Measurements from ENCODE around the gene UFL1.

The UFL1 gene

GRCh38 chr6:96563853-96564252 lies 42.2 kb downstream of the UFL1 start:
- Histone ChIP-seq H4K20me1 (ENCODE audit: insufficient read depth, low read length) (no peaks in the 10 kb centered on the region), H2AFZ (ENCODE audit: low read length) (no peak overlapping the region), H3K4me3 (ENCODE audit: low read depth, low read length, poor library complexity, severe bottlenecking) (no peak overlapping the region), H3K9me2 (ENCODE audit: low read depth, low read length) (no peaks in the 10 kb centered on the region), H3K9ac (ENCODE audit: low read length) (no peak overlapping the region), H3K27me3 (ENCODE audit: insufficient read depth, low read length) (no peaks in the 10 kb centered on the region), H3K27ac (ENCODE audit: low read depth, low read length, poor library complexity, severe bottlenecking) (no peak overlapping the region), H3K9me3 (ENCODE audit: low read length) (no peaks in the 10 kb centered on the region), H3K4me2 (ENCODE audit: low read length) (no peak overlapping the region), H3K79me2 (ENCODE audit: insufficient read depth, low read length) (no peaks in the 10 kb centered on the region), H3F3A (ENCODE audit: insufficient read depth, low read length) (no peaks in the 10 kb centered on the region; the same call in 1 of the 2 replicates), H3K4me1 (ENCODE audit: insufficient read depth, low read length, severe bottlenecking) (peaks cover 7% of the 10 kb centered on the region), H3K36me3 (ENCODE audit: insufficient read depth, low read length) (no peaks in the 10 kb centered on the region)
- TF ChIP-seq CTCF (IDR thresholded peaks at IDR 0.05; ENCODE audit: low read length) (no peak), EZH2 (IDR thresholded peaks at IDR 0.05; ENCODE audit: borderline replicate concordance, low read length) (no peak)

- no peaks in the 10 kb centered on the region for H3F3A ChIP-seq (ENCODE audit: insufficient read depth, low read length)
- no peak overlapping the region for H2AFZ ChIP-seq (ENCODE audit: low read length)
- H3K36me3 ChIP-seq (ENCODE audit: insufficient read depth, low read length): no peaks in the 10 kb centered on the region; the same call in 1 of the 2 replicates
- TF ChIP-seq CTCF (IDR thresholded peaks at IDR 0.05; ENCODE audit: low read length): no peak
- no peak for TF ChIP-seq EZH2 (IDR thresholded peaks at IDR 0.05; ENCODE audit: borderline replicate concordance, low read length)
- H3K27me3 ChIP-seq (ENCODE audit: insufficient read depth, low read length): no peaks in the 10 kb centered on the region
- no peak overlapping the region for H3K27ac ChIP-seq (ENCODE audit: low read depth, low read length, poor library complexity, severe bottlenecking)
- no peak overlapping the region for H3K4me3 ChIP-seq (ENCODE audit: low read depth, low read length, poor library complexity, severe bottlenecking)
- no peaks in the 10 kb centered on the region for H4K20me1 ChIP-seq (ENCODE audit: insufficient read depth, low read length)
- H3K9me3 ChIP-seq (ENCODE audit: low read length): peaks cover 25% of the 10 kb centered on the region
- no peaks in the 10 kb centered on the region for H3K9me2 ChIP-seq (ENCODE audit: low read depth, low read length)
- no peaks in the 10 kb centered on the region for H3K79me2 ChIP-seq (ENCODE audit: insufficient read depth, low read length)
- H3K4me1 ChIP-seq (ENCODE audit: insufficient read depth, low read length, severe bottlenecking): no peaks in the 10 kb centered on the region
- no peak overlapping the region for H3K9ac ChIP-seq (ENCODE audit: low read length)
- H3K4me2 ChIP-seq (ENCODE audit: low read length): no peak overlapping the region
These were observed 48.4 kb downstream of the UFL1 start for GRCh38 chr6:96570053-96570452.

GRCh38 chr6:96571551-96571950 lies 49.9 kb downstream of the UFL1 start:
- Histone ChIP-seq H3K36me3 (ENCODE audit: insufficient read depth, low read length) (no peaks in the 10 kb centered on the region; the same call in 1 of the 2 replicates), H3K9me2 (ENCODE audit: low read depth, low read length) (no peaks in the 10 kb centered on the region), H2AFZ (ENCODE audit: low read length) (no peak overlapping the region), H3F3A (ENCODE audit: insufficient read depth, low read length) (no peaks in the 10 kb centered on the region), H3K4me1 (ENCODE audit: insufficient read depth, low read length, severe bottlenecking) (peaks cover under 1% of the 10 kb centered on the region), H3K9ac (ENCODE audit: low read length) (no peak overlapping the region), H3K27ac (ENCODE audit: low read depth, low read length, poor library complexity, severe bottlenecking) (no peak overlapping the region), H3K4me3 (ENCODE audit: low read depth, low read length, poor library complexity, severe bottlenecking) (no peak overlapping the region), H3K79me2 (ENCODE audit: insufficient read depth, low read length) (no peaks in the 10 kb centered on the region), H4K20me1 (ENCODE audit: insufficient read depth, low read length) (no peaks in the 10 kb centered on the region), H3K4me2 (ENCODE audit: low read length) (no peak overlapping the region), H3K27me3 (ENCODE audit: insufficient read depth, low read length) (no peaks in the 10 kb centered on the region), H3K9me3 (ENCODE audit: low read length) (peaks cover 25% of the 10 kb centered on the region)
- TF ChIP-seq CTCF (IDR thresholded peaks at IDR 0.05; ENCODE audit: low read length) (no peak), EZH2 (IDR thresholded peaks at IDR 0.05; ENCODE audit: borderline replicate concordance, low read length) (no peak)

Data from OCI-LY1 (cell line).